Suprapubic skin (tissue), 4 donors: Measurements from ENCODE around the gene INPP5A.

Source experiments
- CTCF ChIP-seq, 2 donors: fragments of 200-600 bp in 1 of 2; fragments of 450-650 bp in 1 of 2; sonication (generic) in 1 of 2; IDR thresholded peaks; one replicate each; pipeline ENCODE4 v1.5.1; 2016 to 2019; ENCODE audit warnings: antibody characterized with exemption in 2 of 2, mild to moderate bottlenecking in 1 of 2, moderate library complexity in 1 of 2
- EP300 ChIP-seq: sonication (generic); formaldehyde crosslinking; IDR thresholded peaks from one replicate; pipeline ENCODE4 v1.6.1; 2017; ENCODE audit warnings: antibody characterized with exemption
- POLR2A ChIP-seq, 2 donors: fragments of 450-650 bp; IDR thresholded peaks; one replicate each; pipeline ENCODE4 v1.6.1; 2017; ENCODE audit warnings: antibody characterized with exemption in 2 of 2, mild to moderate bottlenecking in 2 of 2, moderate library complexity in 2 of 2
- POLR2AphosphoS5 ChIP-seq, 3 donors: sonication (generic); formaldehyde crosslinking; IDR thresholded peaks; one replicate each; pipeline ENCODE4 v1.6.1; 2017; ENCODE audit warnings: antibody characterized with exemption in 3 of 3

- no peak for TF ChIP-seq CTCF (IDR thresholded peaks at IDR 0.05)
- TF ChIP-seq POLR2A (IDR thresholded peaks at IDR 0.05), result no peak
- TF ChIP-seq POLR2AphosphoS5 (IDR thresholded peaks at IDR 0.05), result no peak
- no peak for TF ChIP-seq EP300
These were observed 189.8 kb downstream of the INPP5A start for GRCh38 chr10:132727411-132727810.
